ENCODE measurements around the gene ZNF75A.
A peak's percentile ranks its signal among the peaks of the same experiment; 100 is the strongest.

Gene ZNF75A

GRCh38 chr16:3289998-3290673 lies 15.2 kb upstream of the ZNF75A start:
- DNase-seq (ENCODE audit: low spot score): no peak

GRCh38 chr16:3292604-3293003 lies 12.7 kb upstream of the ZNF75A start:
- no peak for DNase-seq (ENCODE audit: low spot score)

- DNase-seq (ENCODE audit: low spot score): no peak
Observed at GRCh38 chr16:3295209-3295608, 10.1 kb upstream of the ZNF75A start.

GRCh38 chr16:3295783-3296182 lies 9.5 kb upstream of the ZNF75A start:
- no peak for DNase-seq (ENCODE audit: low spot score)

GRCh38 chr16:3304370-3304769 lies 927 bp upstream of the ZNF75A start:
- no peak for DNase-seq (ENCODE audit: low spot score)

- DNase-seq (ENCODE audit: low spot score): no peak
Observed at GRCh38 chr16:3306078-3306477, 781 bp downstream of the ZNF75A start.

- no peak for DNase-seq (ENCODE audit: low spot score)
Observed at GRCh38 chr16:3311496-3311895, 6.2 kb downstream of the ZNF75A start.

GRCh38 chr16:3317315-3317999 lies 12.2 kb downstream of the ZNF75A start:
- no peak for DNase-seq (ENCODE audit: low spot score)

- DNase-seq (ENCODE audit: low spot score): no peak
Observed at GRCh38 chr16:3321816-3322215, 16.5 kb downstream of the ZNF75A start.

GRCh38 chr16:3327514-3327913 lies 22.2 kb downstream of the ZNF75A start:
- DNase-seq (ENCODE audit: low spot score): no peak

GRCh38 chr16:3328104-3328503 lies 22.8 kb downstream of the ZNF75A start:
- DNase-seq (ENCODE audit: low spot score): no peak

- DNase-seq (ENCODE audit: low spot score): no peak
Observed at GRCh38 chr16:3328643-3329042, 23.3 kb downstream of the ZNF75A start.

- DNase-seq (ENCODE audit: low spot score): no peak
Observed at GRCh38 chr16:3346041-3346440, 40.7 kb downstream of the ZNF75A start.

- no peak for DNase-seq (ENCODE audit: low spot score)
Observed at GRCh38 chr16:3347586-3347985, 42.3 kb downstream of the ZNF75A start.

GRCh38 chr16:3348547-3349167 lies 43.4 kb downstream of the ZNF75A start:
- no peak for DNase-seq (ENCODE audit: low spot score)

GRCh38 chr16:3349175-3349574 lies 43.9 kb downstream of the ZNF75A start:
- no peak for DNase-seq (ENCODE audit: low spot score)

GRCh38 chr16:3355589-3355988 lies 50.3 kb downstream of the ZNF75A start, which contains the start of gene OR2C1:
OR2C1 (plus strand) TSS chr16:3355889; CDS start chr16:3355941, 52 bp downstream.
- no peak for DNase-seq (ENCODE audit: low spot score)

- no peak for DNase-seq (ENCODE audit: low spot score)
Observed at GRCh38 chr16:3356118-3356517, 50.8 kb downstream of the ZNF75A start.

- DNase-seq (ENCODE audit: low spot score): no peak
Observed at GRCh38 chr16:3358871-3359270, 53.6 kb downstream of the ZNF75A start.

- DNase-seq (ENCODE audit: low spot score): no peak
Observed at GRCh38 chr16:3362931-3363330, 57.6 kb downstream of the ZNF75A start.

GRCh38 chr16:3363793-3364192 lies 58.5 kb downstream of the ZNF75A start:
- DNase-seq (ENCODE audit: low spot score): no peak

- peak; percentile 35 for DNase-seq (ENCODE audit: low spot score)
Observed at GRCh38 chr16:3364774-3365427, 59.6 kb downstream of the ZNF75A start.
